Neuronal stem cell (in vitro differentiated cells): ENCODE results near the gene FLT3LG.
A peak's percentile ranks its signal among the peaks of the same experiment; 100 is the strongest.
"Not testable (repeated sequence)": the region's sequence is repeated elsewhere in the genome, so short reads cannot be mapped to it uniquely, and the experiment has no call there.

Experiments used
- DNase-seq: peaks from one replicate; pipeline ENCODE4 v3.0.0-alpha.2; 2013; ENCODE audit warnings: low spot score
- H2AFZ ChIP-seq: one replicate; pipeline ENCODE4 v1.6.1; 2013; ENCODE audit warnings: mild to moderate bottlenecking, low read length, inconsistent platforms
- H2AK5ac ChIP-seq: 2 replicates; pipeline ENCODE4 v1.6.1; 2013; ENCODE audit warnings: low read depth, mild to moderate bottlenecking, inconsistent platforms, low read length, moderate library complexity, mixed read lengths
- H2BK120ac ChIP-seq: 2 replicates; pipeline ENCODE4 v1.6.1; 2013; ENCODE audit warnings: low read depth, mild to moderate bottlenecking, inconsistent platforms, low read length, moderate library complexity, mixed read lengths
- H2BK12ac ChIP-seq: one replicate; pipeline ENCODE4 v1.6.1; 2013; ENCODE audit warnings: low read length, inconsistent platforms
- H2BK15ac ChIP-seq: 2 replicates; pipeline ENCODE4 v1.6.1; 2013; ENCODE audit warnings: mild to moderate bottlenecking, low read length, inconsistent platforms, mixed read lengths
- H2BK5ac ChIP-seq: one replicate; pipeline ENCODE4 v1.6.1; 2013; ENCODE audit warnings: inconsistent platforms, mild to moderate bottlenecking, low read length, moderate library complexity
- H3K14ac ChIP-seq: one replicate; pipeline ENCODE4 v1.6.1; 2013; ENCODE audit warnings: low read length, inconsistent platforms
- H3K18ac ChIP-seq: 2 replicates; pipeline ENCODE4 v1.6.1; 2013; ENCODE audit warnings: low read length, inconsistent platforms
- H3K23ac ChIP-seq: 2 replicates; pipeline ENCODE4 v1.6.1; 2013; ENCODE audit warnings: low read depth, mild to moderate bottlenecking, mixed read lengths, low read length, inconsistent platforms; ENCODE audit not compliant: poor library complexity
- H3K27ac ChIP-seq: replicated peaks from 3 replicates; pipeline ENCODE4 v1.5.1; 2013; ENCODE audit warnings: low read length, inconsistent platforms
- H3K27me3 ChIP-seq, 3 experiments: 2 replicates each; pipeline ENCODE4 v1.6.1; 2013; ENCODE audit warnings: low read length in 3 of 3, mild to moderate bottlenecking in 2 of 3, inconsistent platforms in 1 of 3, low read depth in 1 of 3, mixed read lengths in 1 of 3, moderate library complexity in 1 of 3; ENCODE audit not compliant: control insufficient read depth in 3 of 3, insufficient read depth in 3 of 3
- H3K36me3 ChIP-seq, 2 donors: replicated peaks in 1 of 2; 2 replicates each; pipeline ENCODE4 v1.6.1; 2013; ENCODE audit warnings: low read length in 2 of 2; ENCODE audit not compliant: control insufficient read depth in 2 of 2, insufficient read depth in 2 of 2
- H3K4ac ChIP-seq: 2 replicates; pipeline ENCODE4 v1.6.1; 2013; ENCODE audit warnings: inconsistent platforms, mild to moderate bottlenecking, low read length, moderate library complexity
- H3K4me1 ChIP-seq, 2 donors: 1 replicate in 1 of 2; 2 replicates in 1 of 2; pipeline ENCODE4 v1.6.1; 2013; ENCODE audit warnings: low read length in 2 of 2, low read depth in 1 of 2; ENCODE audit not compliant: control insufficient read depth in 2 of 2, insufficient read depth in 1 of 2
- H3K4me2 ChIP-seq: one replicate; pipeline ENCODE4 v1.6.1; 2013; ENCODE audit warnings: mild to moderate bottlenecking, low read length, inconsistent platforms; ENCODE audit not compliant: insufficient read depth, poor library complexity, severe bottlenecking
- H3K4me3 ChIP-seq, 2 donors: 2 replicates each; pipeline ENCODE4 v1.5.1; 2013; ENCODE audit warnings: low read length in 2 of 2, mild to moderate bottlenecking in 2 of 2, inconsistent platforms in 1 of 2, moderate library complexity in 1 of 2
- H3K79me1 ChIP-seq: one replicate; pipeline ENCODE4 v1.6.1; 2013; ENCODE audit warnings: low read depth, mild to moderate bottlenecking, inconsistent platforms, low read length, moderate library complexity
- H3K9ac ChIP-seq: one replicate; pipeline ENCODE4 v1.6.1; 2013; ENCODE audit warnings: mild to moderate bottlenecking, low read depth, low read length, inconsistent platforms; ENCODE audit not compliant: poor library complexity
- H3K9me3 ChIP-seq, 2 donors: replicated peaks in 1 of 2; 2 replicates each; pipeline versions ENCODE3 to v1.6.1; 2013; ENCODE audit warnings: low read length in 2 of 2, mild to moderate bottlenecking in 2 of 2, inconsistent platforms in 1 of 2, low read depth in 1 of 2, mixed read lengths in 1 of 2, moderate library complexity in 1 of 2; ENCODE audit not compliant: control insufficient read depth in 2 of 2, insufficient read depth in 1 of 2
- H4K8ac ChIP-seq: one replicate; pipeline ENCODE4 v1.6.1; 2013; ENCODE audit warnings: low read depth, mild to moderate bottlenecking, inconsistent platforms, low read length, moderate library complexity
- H4K91ac ChIP-seq: one replicate; pipeline ENCODE4 v1.6.1; 2013; ENCODE audit warnings: low read length, low read depth, mild to moderate bottlenecking, inconsistent platforms; ENCODE audit not compliant: poor library complexity
- WGBS, 2 donors: extraction: QIAGEN DNeasy Blood & Tissue Kit; methylation state at CpG; one replicate each; pipeline ENCODE4 v1.1.7; 2013; ENCODE audit warnings: missing lambda C conversion rate in 2 of 2, mixed read lengths in 1 of 2; ENCODE audit not compliant: insufficient read length in 2 of 2, insufficient replicate concordance in 1 of 2; ENCODE audit errors: extremely low coverage in 2 of 2; 5-methylcytosine and 5-hydroxymethylcytosine counted together

The FLT3LG gene

DNA sequence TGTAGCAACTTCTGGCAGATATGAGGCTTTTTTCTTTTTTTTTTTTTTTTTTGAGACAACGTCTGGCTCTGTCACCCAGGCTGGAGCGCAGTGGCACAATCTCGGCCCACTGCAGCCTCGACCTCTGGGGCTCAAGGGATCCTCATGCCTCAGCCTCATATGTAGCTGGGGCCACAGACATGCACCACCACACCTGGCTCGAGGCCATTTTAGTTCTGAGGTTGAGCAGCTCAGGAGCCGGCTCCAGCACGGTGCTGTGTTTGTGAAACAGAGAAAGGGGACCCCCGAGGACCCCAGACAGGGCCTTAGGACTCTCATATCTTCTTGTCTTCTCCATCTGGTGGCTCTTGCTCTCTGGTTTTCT, 3.4 kb upstream of the FLT3LG start:
- no peak overlapping the region for H2BK120ac ChIP-seq
- no peak overlapping the region for H4K8ac ChIP-seq
- no peak overlapping the region for H2AFZ ChIP-seq
- no peak overlapping the region for H2AK5ac ChIP-seq
- no peak overlapping the region for H2BK15ac ChIP-seq
- no peak overlapping the region for H3K4me2 ChIP-seq
- H3K27ac ChIP-seq: no peak overlapping the region
- no CpG with 5 or more reads among the region's 8 CpGs for WGBS, 2 donors
- H3K4me3 ChIP-seq: no peak overlapping the region
- no peak overlapping the region for H3K18ac ChIP-seq
- H3K9ac ChIP-seq: no peak overlapping the region
- no peak overlapping the region for H3K23ac ChIP-seq
- peaks cover 3% of the 10 kb centered on the region for H3K79me1 ChIP-seq
- H4K91ac ChIP-seq: no peak overlapping the region
- peaks cover 3 to 6% of the 10 kb centered on the region in 2 donors for H3K4me1 ChIP-seq
- no peaks in the 10 kb centered on the region for H3K9me3 ChIP-seq
- H2BK5ac ChIP-seq: no peak overlapping the region
- peaks cover 8 to 39% of the 10 kb centered on the region in 2 donors for H3K36me3 ChIP-seq
- H2BK12ac ChIP-seq: no peak overlapping the region
- peaks cover 0 to 6% (median 0%) of the 10 kb centered on the region in 3 experiments for H3K27me3 ChIP-seq
- no peak overlapping the region for H3K14ac ChIP-seq
- H3K4ac ChIP-seq: no peak overlapping the region
- DNase-seq: no peak

DNA sequence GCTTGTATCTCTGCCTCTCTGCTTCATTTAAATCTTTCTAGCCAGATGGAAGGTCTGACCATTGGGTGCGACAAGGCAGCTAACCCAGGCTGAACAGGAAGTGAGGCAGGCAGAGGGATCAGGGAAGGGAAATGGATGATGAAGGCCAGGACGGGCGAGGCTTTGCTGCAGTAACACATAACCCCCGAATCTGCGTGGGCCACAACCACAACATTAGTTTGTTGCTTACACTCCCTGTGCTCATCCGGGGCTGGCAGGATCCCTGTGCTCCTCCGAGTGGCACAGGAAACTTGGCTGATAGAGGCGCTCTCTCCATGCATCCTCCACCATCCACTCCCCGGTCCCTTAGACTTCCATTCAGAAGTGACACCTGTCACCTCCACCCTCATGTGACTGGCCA, 1.1 kb upstream of the FLT3LG start:
- H3K9me3 ChIP-seq: no peaks in the 10 kb centered on the region
- H2BK12ac ChIP-seq: no peak overlapping the region
- peak overlapping the region; percentile 24 for H2BK5ac ChIP-seq
- no peak overlapping the region for H3K27ac ChIP-seq
- peaks cover 4 to 12% of the 10 kb centered on the region in 2 donors for H3K4me1 ChIP-seq
- no peak overlapping the region for H2BK120ac ChIP-seq
- H2BK15ac ChIP-seq: peak overlapping the region; percentile 78
- no peak overlapping the region for H3K4ac ChIP-seq
- H4K91ac ChIP-seq: no peak overlapping the region
- no peak overlapping the region for H4K8ac ChIP-seq
- no peak overlapping the region for H3K4me2 ChIP-seq
- no peak overlapping the region for H2AFZ ChIP-seq
- peak overlapping the region; percentile 21 for H3K9ac ChIP-seq
- H3K23ac ChIP-seq: peak overlapping the region; percentile 43
- H3K27me3 ChIP-seq: peaks cover 0 to 6% (median 0%) of the 10 kb centered on the region in 3 experiments
- H3K14ac ChIP-seq: no peak overlapping the region
- no peak for DNase-seq
- H3K18ac ChIP-seq: peak overlapping the region; percentile 44
- WGBS, 2 donors: no CpG with 5 or more reads among the region's 9 CpGs
- H3K79me1 ChIP-seq: peaks cover 3% of the 10 kb centered on the region
- no peak overlapping the region for H2AK5ac ChIP-seq
- H3K36me3 ChIP-seq: peaks cover 6 to 23% of the 10 kb centered on the region in 2 donors
- no peak overlapping the region for H3K4me3 ChIP-seq

DNA sequence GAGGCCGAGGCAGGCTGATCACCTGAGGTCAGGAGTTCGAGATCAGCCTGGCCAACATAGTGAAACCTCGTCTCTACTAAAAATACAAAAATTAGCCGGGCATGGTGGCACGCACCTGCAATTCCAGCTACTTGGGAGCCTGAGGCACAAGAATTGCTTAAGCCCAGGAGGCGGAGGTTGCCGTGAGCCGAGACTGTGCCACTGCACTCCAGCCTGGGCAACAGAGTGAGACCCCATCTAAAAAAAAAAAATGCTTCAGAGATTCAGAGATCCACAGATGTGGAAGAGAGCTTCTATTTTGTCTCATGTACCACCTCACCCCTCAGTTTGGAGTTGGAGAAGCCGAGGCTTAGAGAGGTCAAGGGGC, 531 bp upstream of the FLT3LG start:
- H3K9ac ChIP-seq, H3K9me3 ChIP-seq, H3K14ac ChIP-seq, H3K4me3 ChIP-seq, H3K79me1 ChIP-seq, H2AFZ ChIP-seq, H2BK12ac ChIP-seq, H3K23ac ChIP-seq, H3K4ac ChIP-seq, H3K27ac ChIP-seq, DNase-seq, H3K27me3 ChIP-seq, H2BK120ac ChIP-seq, H4K91ac ChIP-seq, H2BK5ac ChIP-seq, H3K4me2 ChIP-seq, H4K8ac ChIP-seq: not testable (repeated sequence)
- WGBS, 2 donors: no CpG with 5 or more reads among the region's 9 CpGs
- Histone ChIP-seq H3K36me3 (peaks cover 6 to 19% of the 10 kb centered on the region in 2 donors), H2AK5ac (peak overlapping the region; percentile 60), H3K18ac (peak overlapping the region; percentile 73), H3K4me1 (peaks cover 4 to 12% of the 10 kb centered on the region in 2 donors), H2BK15ac (peak overlapping the region; percentile 30)

DNA sequence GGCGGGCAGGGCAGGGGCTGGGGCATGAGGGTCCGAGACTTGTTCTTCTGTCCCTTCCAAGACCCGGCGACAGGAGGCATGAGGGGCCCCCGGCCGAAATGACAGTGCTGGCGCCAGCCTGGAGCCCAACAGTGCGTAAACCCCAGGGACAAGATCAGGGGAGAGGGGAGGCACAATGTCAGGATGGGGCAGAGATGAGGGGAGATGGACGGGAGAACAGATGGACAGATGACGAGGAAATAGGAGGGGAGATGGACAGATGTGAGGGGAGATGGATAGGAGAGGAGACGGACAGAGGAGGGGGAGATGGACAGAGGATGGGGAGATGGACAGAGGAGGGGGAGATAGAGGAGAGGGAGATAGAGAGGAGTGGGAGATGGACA, 518 bp downstream of the FLT3LG start:
- peak overlapping the region; percentile 7 for H4K8ac ChIP-seq
- no peak overlapping the region for H3K4ac ChIP-seq
- no peak for DNase-seq
- no peak overlapping the region for H3K23ac ChIP-seq
- no peak overlapping the region for H3K27ac ChIP-seq
- H3K27me3 ChIP-seq: peaks cover 0 to 6% (median 0%) of the 10 kb centered on the region in 3 experiments
- H2AK5ac ChIP-seq: peak overlapping the region; percentile 60
- H3K36me3 ChIP-seq: peaks cover 6 to 12% of the 10 kb centered on the region in 2 donors
- no peak overlapping the region for H2BK5ac ChIP-seq
- peak overlapping the region; percentile 64 for H2BK120ac ChIP-seq
- peak overlapping the region; percentile 24 for H3K9ac ChIP-seq
- peak overlapping the region; percentile 84 for H3K18ac ChIP-seq
- no CpG with 5 or more reads among the region's 11 CpGs for WGBS, 2 donors
- H3K9me3 ChIP-seq: no peaks in the 10 kb centered on the region
- H2BK15ac ChIP-seq: peak overlapping the region; percentile 27
- no peak overlapping the region for H4K91ac ChIP-seq
- H3K4me2 ChIP-seq: peak overlapping the region; percentile 29
- H2AFZ ChIP-seq: peak overlapping the region; percentile 67
- no peak overlapping the region for H3K4me3 ChIP-seq
- H3K79me1 ChIP-seq: peaks cover 3% of the 10 kb centered on the region
- peaks cover 2 to 8% of the 10 kb centered on the region in 2 donors for H3K4me1 ChIP-seq
- no peak overlapping the region for H3K14ac ChIP-seq
- no peak overlapping the region for H2BK12ac ChIP-seq
